OCI-LY1 (cell line): ENCODE data around the gene DPH2.

ENCODE experiments used
- H2AFZ ChIP-seq: fragments of 200-600 bp; sonication (generic), shearing (Covaris generic); 2 replicates; pipeline ENCODE4 v1.6.0; 2014; ENCODE audit warnings: antibody characterized with exemption, mild to moderate bottlenecking, low read length
- H3F3A ChIP-seq: fragments of 200-600 bp; sonication (generic), shearing (Covaris generic); 2 replicates; pipeline ENCODE4 v1.6.0; 2014; ENCODE audit warnings: mild to moderate bottlenecking, antibody characterized with exemption, low read length, moderate library complexity; ENCODE audit not compliant: insufficient read depth
- H3K27ac ChIP-seq: fragments of 200-600 bp; sonication (generic); 2 replicates; pipeline ENCODE4 v1.5.1; 2014; ENCODE audit warnings: low read length, mixed run types, mild to moderate bottlenecking, low read depth; ENCODE audit not compliant: poor library complexity, severe bottlenecking
- H3K27me3 ChIP-seq: fragments of 200-600 bp; sonication (generic); 2 replicates; pipeline ENCODE4 v1.6.0; 2014; ENCODE audit warnings: antibody characterized with exemption, mild to moderate bottlenecking, low read length, moderate library complexity; ENCODE audit not compliant: insufficient read depth
- H3K36me3 ChIP-seq: fragments of 200-600 bp; sonication (generic); 2 replicates; pipeline ENCODE4 v1.6.1; 2014; ENCODE audit warnings: mild to moderate bottlenecking, antibody characterized with exemption, low read length, moderate library complexity, mixed read lengths; ENCODE audit not compliant: insufficient read depth
- H3K4me1 ChIP-seq: fragments of 200-600 bp; sonication (generic); 2 replicates; pipeline ENCODE4 v1.5.1; 2014; ENCODE audit warnings: mild to moderate bottlenecking, low read length, moderate library complexity; ENCODE audit not compliant: insufficient read depth, severe bottlenecking
- H3K4me2 ChIP-seq: fragments of 200-600 bp; sonication (generic), shearing (Covaris generic); 2 replicates; pipeline ENCODE4 v1.6.1; 2014; ENCODE audit warnings: low read length
- H3K4me3 ChIP-seq: fragments of 200-600 bp; sonication (generic); 2 replicates; pipeline ENCODE4 v1.5.1; 2014; ENCODE audit warnings: low read length, low read depth, mild to moderate bottlenecking, mixed read lengths; ENCODE audit not compliant: poor library complexity, severe bottlenecking
- H3K79me2 ChIP-seq: fragments of 200-600 bp; shearing (Covaris generic); 2 replicates; pipeline ENCODE4 v1.6.1; 2016; ENCODE audit warnings: mixed run types, low read length, mixed read lengths; ENCODE audit not compliant: insufficient read depth
- H3K9ac ChIP-seq: fragments of 200-600 bp; sonication (generic), shearing (Covaris generic); 2 replicates; pipeline ENCODE4 v1.6.1; 2014; ENCODE audit warnings: mild to moderate bottlenecking, low read length, mixed read lengths
- H3K9me2 ChIP-seq: fragments of 200-600 bp; sonication (generic), shearing (Covaris generic); 2 replicates; pipeline ENCODE4 v1.6.1; 2014; ENCODE audit warnings: low read depth, mild to moderate bottlenecking, low read length, mixed read lengths
- H3K9me3 ChIP-seq: fragments of 200-600 bp; shearing (Covaris generic); 2 replicates; pipeline ENCODE4 v1.6.1; 2014; ENCODE audit warnings: low read length, mixed read lengths
- H4K20me1 ChIP-seq: fragments of 200-600 bp; sonication (generic), shearing (Covaris generic); 2 replicates; pipeline ENCODE4 v1.6.0; 2016; ENCODE audit warnings: mild to moderate bottlenecking, low read length; ENCODE audit not compliant: insufficient read depth
- CTCF ChIP-seq: fragments of 200-600 bp; sonication (generic), shearing (Covaris generic); IDR thresholded peaks from 2 replicates; pipeline ENCODE4 v1.5.1; 2017; ENCODE audit warnings: mild to moderate bottlenecking, antibody characterized with exemption, low read length, moderate library complexity, mixed read lengths
- EZH2 ChIP-seq: fragments of 200-600 bp; sonication (generic), shearing (Covaris generic); IDR thresholded peaks from 2 replicates; pipeline ENCODE4 v1.8.0; 2017; ENCODE audit warnings: borderline replicate concordance, mixed run types, mild to moderate bottlenecking, antibody characterized with exemption, low read length, moderate library complexity, mixed read lengths

Gene DPH2

DNA sequence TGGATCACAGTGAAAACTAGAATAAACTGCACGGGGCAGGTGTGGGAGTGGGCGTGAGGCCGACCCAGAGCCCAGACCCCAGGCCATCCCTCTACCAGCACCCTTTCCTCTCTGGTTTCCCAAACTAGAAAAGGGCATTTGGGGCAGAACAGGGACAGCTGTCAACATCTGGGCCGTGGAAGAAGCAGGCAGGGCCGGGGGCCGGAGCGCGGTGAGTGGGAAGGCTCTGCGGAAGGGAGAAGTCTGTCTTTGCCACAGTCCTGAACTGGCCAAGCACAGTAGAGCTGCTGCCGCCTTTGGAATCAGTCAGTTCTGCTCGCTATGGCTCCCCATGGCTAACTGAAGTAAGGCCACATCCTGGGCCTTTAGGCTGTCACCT lies 28.2 kb downstream of the DPH2 start:
- no peak overlapping the region for H2AFZ ChIP-seq
- H3K9me3 ChIP-seq: no peaks in the 10 kb centered on the region
- H3K9ac ChIP-seq: no peak overlapping the region
- no peaks in the 10 kb centered on the region for H3K79me2 ChIP-seq
- no peaks in the 10 kb centered on the region for H3K36me3 ChIP-seq
- H3K4me1 ChIP-seq: no peaks in the 10 kb centered on the region
- H3F3A ChIP-seq: no peaks in the 10 kb centered on the region
- H3K27ac ChIP-seq: no peak overlapping the region
- H3K9me2 ChIP-seq: no peaks in the 10 kb centered on the region
- TF ChIP-seq CTCF (no peak), EZH2 (no peak)
- H4K20me1 ChIP-seq: no peaks in the 10 kb centered on the region
- no peaks in the 10 kb centered on the region for H3K27me3 ChIP-seq
- no peak overlapping the region for H3K4me3 ChIP-seq
- no peak overlapping the region for H3K4me2 ChIP-seq

DNA sequence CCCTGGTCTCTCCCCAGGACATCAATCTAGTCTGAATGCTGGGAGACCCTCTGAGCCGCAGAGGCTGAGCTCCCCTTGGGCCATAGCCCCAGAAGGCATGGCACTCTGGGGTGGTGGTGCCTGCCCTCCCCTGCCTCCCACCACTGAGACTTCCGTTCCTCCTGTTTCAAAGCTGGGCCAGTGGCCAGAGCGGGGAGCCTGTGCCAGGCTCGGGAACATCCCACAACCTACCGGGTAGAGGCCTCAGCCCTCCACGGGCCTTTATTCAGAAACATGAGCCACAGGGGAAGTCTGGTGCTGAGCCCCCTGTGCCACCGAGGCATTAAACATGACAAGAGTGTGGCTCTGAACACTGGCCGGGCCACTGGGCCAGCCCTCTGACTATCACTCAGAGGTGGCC lies 29.6 kb downstream of the DPH2 start:
- Histone ChIP-seq H3K79me2 (no peaks in the 10 kb centered on the region), H3K9me3 (no peaks in the 10 kb centered on the region), H4K20me1 (no peaks in the 10 kb centered on the region), H3K36me3 (no peaks in the 10 kb centered on the region), H3K9me2 (no peaks in the 10 kb centered on the region), H3K4me3 (no peak overlapping the region), H3K4me2 (no peak overlapping the region), H2AFZ (no peak overlapping the region), H3K9ac (no peak overlapping the region), H3F3A (no peaks in the 10 kb centered on the region), H3K27me3 (no peaks in the 10 kb centered on the region), H3K27ac (no peak overlapping the region), H3K4me1 (no peaks in the 10 kb centered on the region)
- TF ChIP-seq EZH2 (no peak), CTCF (no peak)

- Histone ChIP-seq H3K4me2 (no peak overlapping the region), H3K4me1 (no peaks in the 10 kb centered on the region), H3K9me3 (no peaks in the 10 kb centered on the region), H3K4me3 (no peak overlapping the region), H3K27ac (no peak overlapping the region), H3K27me3 (no peaks in the 10 kb centered on the region), H2AFZ (no peak overlapping the region), H3K9me2 (no peaks in the 10 kb centered on the region), H3K9ac (no peak overlapping the region), H3K36me3 (no peaks in the 10 kb centered on the region), H3K79me2 (no peaks in the 10 kb centered on the region), H4K20me1 (no peaks in the 10 kb centered on the region), H3F3A (no peaks in the 10 kb centered on the region)
- TF ChIP-seq EZH2 (no peak), CTCF (no peak)
Measured at GRCh38 chr1:44000122-44000665, 30.4 kb downstream of the DPH2 start.
